Esophagus muscularis mucosa (tissue), 3 donors: Measurements from ENCODE around the gene SAMD10.

ENCODE experiments used
- CTCF ChIP-seq, 3 experiments: fragments of 200-600 bp in 2 of 3; fragments of 450-650 bp in 1 of 3; sonication (generic) in 2 of 3; IDR thresholded peaks; one replicate each; pipeline ENCODE4 v1.5.1; 2017 to 2019; ENCODE audit warnings: antibody characterized with exemption in 3 of 3, mild to moderate bottlenecking in 2 of 3, moderate library complexity in 1 of 3
- POLR2A ChIP-seq: fragments of 450-650 bp; IDR thresholded peaks from one replicate; pipeline ENCODE4 v1.6.1; 2017; ENCODE audit warnings: antibody characterized with exemption, moderate library complexity, mild to moderate bottlenecking, low read depth
- POLR2AphosphoS5 ChIP-seq, 2 donors: sonication (generic); formaldehyde crosslinking; IDR thresholded peaks; one replicate each; pipeline ENCODE4 v1.6.1; 2017; ENCODE audit warnings: antibody characterized with exemption in 2 of 2

GRCh38 chr20:63966944-63967322 is 12.5 kb downstream of the SAMD10 start:
- TF ChIP-seq CTCF (IDR thresholded peaks at IDR 0.05) (no peak), POLR2AphosphoS5 (IDR thresholded peaks at IDR 0.05) (no peak), POLR2A (no peak)
